ENCODE results near the gene CCDC34. TPM values are rescaled to one million over a fixed set of nuclear protein-coding genes. Genes with fewer than 3 reads are reported as not detected.

CCDC34 gene
- total and polyA plus RNA-seq, 8 donors: 3.2 to 28.6 (median 22.3) TPM

GRCh38 chr11:27297616-27298015 lies 65.4 kb downstream of the CCDC34 start:
- H3K4me3 ChIP-seq: no peak overlapping the region
- no peaks in the 10 kb centered on the region for H3K9me3 ChIP-seq
- no peak for DNase-seq
- intact Hi-C loops (cut with DNase I): no loop called here
- TF ChIP-seq, protein P1, sequence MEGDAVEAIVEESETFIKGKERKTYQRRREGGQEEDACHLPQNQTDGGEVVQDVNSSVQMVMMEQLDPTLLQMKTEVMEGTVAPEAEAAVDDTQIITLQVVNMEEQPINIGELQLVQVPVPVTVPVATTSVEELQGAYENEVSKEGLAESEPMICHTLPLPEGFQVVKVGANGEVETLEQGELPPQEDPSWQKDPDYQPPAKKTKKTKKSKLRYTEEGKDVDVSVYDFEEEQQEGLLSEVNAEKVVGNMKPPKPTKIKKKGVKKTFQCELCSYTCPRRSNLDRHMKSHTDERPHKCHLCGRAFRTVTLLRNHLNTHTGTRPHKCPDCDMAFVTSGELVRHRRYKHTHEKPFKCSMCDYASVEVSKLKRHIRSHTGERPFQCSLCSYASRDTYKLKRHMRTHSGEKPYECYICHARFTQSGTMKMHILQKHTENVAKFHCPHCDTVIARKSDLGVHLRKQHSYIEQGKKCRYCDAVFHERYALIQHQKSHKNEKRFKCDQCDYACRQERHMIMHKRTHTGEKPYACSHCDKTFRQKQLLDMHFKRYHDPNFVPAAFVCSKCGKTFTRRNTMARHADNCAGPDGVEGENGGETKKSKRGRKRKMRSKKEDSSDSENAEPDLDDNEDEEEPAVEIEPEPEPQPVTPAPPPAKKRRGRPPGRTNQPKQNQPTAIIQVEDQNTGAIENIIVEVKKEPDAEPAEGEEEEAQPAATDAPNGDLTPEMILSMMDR (IDR thresholded peaks at IDR 0.05): no peak
- H3K27ac ChIP-seq: no peak overlapping the region
- no peaks in the 10 kb centered on the region for H3K36me3 ChIP-seq
- H3K4me1 ChIP-seq: peaks cover 0 to 3% of the 10 kb centered on the region in 2 donors
- no peaks in the 10 kb centered on the region for H3K27me3 ChIP-seq
- no peak for ATAC-seq

DNA sequence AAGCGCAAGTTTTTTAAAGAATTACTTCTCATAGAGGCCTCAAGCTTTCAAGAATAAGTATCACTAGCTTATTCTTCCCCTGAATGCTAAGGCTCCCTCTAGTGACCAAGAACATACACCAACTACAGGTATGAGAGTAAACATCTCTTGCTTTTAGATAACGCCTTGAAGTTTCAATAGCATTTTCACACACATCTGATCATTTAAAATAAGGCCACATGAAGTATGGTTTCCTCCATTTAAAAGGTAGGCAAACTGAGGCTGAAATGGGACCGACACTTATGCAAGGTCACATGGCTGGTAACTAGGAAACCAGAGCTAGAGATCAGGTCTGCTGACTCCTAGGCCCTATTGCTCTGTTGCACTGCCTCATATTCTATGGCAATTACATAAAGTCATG lies 66.5 kb downstream of the CCDC34 start:
- no peak overlapping the region for H3K4me3 ChIP-seq
- TF ChIP-seq, protein P1 (IDR thresholded peaks at IDR 0.05): peak; percentile 32 to 49
- H3K27ac ChIP-seq: no peak overlapping the region
- intact Hi-C loops (cut with DNase I): no loop called here
- H3K4me1 ChIP-seq: peaks cover 0 to 3% of the 10 kb centered on the region in 2 donors
- ATAC-seq (peak; percentile 86), DNase-seq (no peak)
- no peaks in the 10 kb centered on the region for H3K27me3 ChIP-seq
- H3K9me3 ChIP-seq: no peaks in the 10 kb centered on the region
- no peaks in the 10 kb centered on the region for H3K36me3 ChIP-seq

GRCh38 chr11:27295928-27296327 lies 67.1 kb downstream of the CCDC34 start:
- peaks cover 0 to 5% of the 10 kb centered on the region in 2 donors for H3K9me3 ChIP-seq
- H3K4me1 ChIP-seq: peaks cover 0 to 3% of the 10 kb centered on the region in 2 donors
- no peak overlapping the region for H3K4me3 ChIP-seq
- no peaks in the 10 kb centered on the region for H3K36me3 ChIP-seq
- H3K27ac ChIP-seq: no peak overlapping the region
- DNase-seq (no peak), ATAC-seq (no peak)
- TF ChIP-seq, protein P1 (IDR thresholded peaks at IDR 0.05): no peak
- intact Hi-C loops (cut with DNase I): no loop called here
- no peaks in the 10 kb centered on the region for H3K27me3 ChIP-seq

GRCh38 chr11:27294654-27295053 lies 68.4 kb downstream of the CCDC34 start:
- TF ChIP-seq, protein P1 (IDR thresholded peaks at IDR 0.05): no peak
- ATAC-seq (no peak), DNase-seq (no peak)
- intact Hi-C loops (cut with DNase I): loop anchor here in 1 of 2 donors (5.0 kb wide), 1 partner anchor 107 kb away; no protein-coding TSS in a partner anchor
- peaks cover 0 to 3% of the 10 kb centered on the region in 2 donors for H3K4me1 ChIP-seq
- H3K4me3 ChIP-seq: no peak overlapping the region
- no peaks in the 10 kb centered on the region for H3K27me3 ChIP-seq
- no peaks in the 10 kb centered on the region for H3K36me3 ChIP-seq
- H3K27ac ChIP-seq: no peak overlapping the region
- peaks cover 0 to 7% of the 10 kb centered on the region in 2 donors for H3K9me3 ChIP-seq

DNA sequence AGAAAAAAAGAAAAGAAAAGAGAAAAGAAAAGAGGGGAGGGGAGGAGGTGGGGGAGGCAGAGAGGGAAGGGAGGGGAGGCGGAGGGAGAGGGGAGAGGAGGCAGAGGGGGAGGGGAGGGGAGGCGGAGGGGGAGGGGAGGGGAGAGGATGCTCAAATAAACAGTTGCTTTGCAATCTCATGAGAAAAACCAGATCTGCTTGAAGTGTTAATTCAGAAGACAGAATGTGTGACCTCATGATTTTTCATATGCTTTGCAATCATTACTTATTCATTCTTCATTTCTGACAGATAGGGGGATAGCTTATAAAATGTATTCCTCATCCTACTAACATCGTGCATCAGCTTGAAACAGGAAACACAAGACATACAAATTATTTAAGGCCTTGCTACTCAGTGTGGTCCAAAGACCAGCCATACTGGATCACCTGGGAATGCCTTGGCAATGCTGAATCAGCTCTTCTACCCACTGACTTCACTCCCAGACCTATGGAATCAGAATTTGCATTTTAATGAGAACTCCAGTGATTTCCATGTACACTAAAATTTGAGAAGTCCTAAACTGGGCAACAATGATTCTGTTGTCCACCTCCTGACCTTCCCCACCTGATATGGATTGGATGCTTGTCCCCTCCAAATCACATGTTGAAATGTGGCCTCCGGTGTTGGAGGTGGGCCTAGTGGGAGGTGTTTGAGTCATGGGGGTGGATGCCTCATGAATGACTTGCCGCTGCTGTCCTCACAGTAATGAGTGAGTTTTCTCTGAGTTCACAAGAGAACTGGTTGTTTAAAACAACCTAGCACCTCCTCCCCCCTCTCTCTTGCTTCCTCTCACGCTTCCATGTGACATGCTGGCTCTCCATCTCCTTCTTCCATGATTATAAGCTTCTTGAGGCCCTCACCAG lies 69.2 kb downstream of the CCDC34 start:
- ATAC-seq: no peak
- TF ChIP-seq, protein P1 (IDR thresholded peaks at IDR 0.05): no peak
- no peak for DNase-seq
- Histone ChIP-seq H3K9me3 (peaks cover 0 to 7% of the 10 kb centered on the region in 2 donors), H3K4me3 (no peak overlapping the region), H3K36me3 (no peaks in the 10 kb centered on the region), H3K4me1 (peaks cover 0 to 3% of the 10 kb centered on the region in 2 donors), H3K27me3 (no peaks in the 10 kb centered on the region), H3K27ac (no peak overlapping the region)
- intact Hi-C loops (cut with DNase I): loop anchor here in 1 of 2 donors (5.0 kb wide), 1 partner anchor 106 kb away; no protein-coding TSS in a partner anchor

Data from left lung (tissue), 10 donors.